ENCODE results near the gene CMC2.

The CMC2 gene

GRCh38 chr16:81003064-81003463 lies 3.6 kb downstream of the CMC2 start:
- no peak for DNase-seq (ENCODE audit: low read depth)

DNA sequence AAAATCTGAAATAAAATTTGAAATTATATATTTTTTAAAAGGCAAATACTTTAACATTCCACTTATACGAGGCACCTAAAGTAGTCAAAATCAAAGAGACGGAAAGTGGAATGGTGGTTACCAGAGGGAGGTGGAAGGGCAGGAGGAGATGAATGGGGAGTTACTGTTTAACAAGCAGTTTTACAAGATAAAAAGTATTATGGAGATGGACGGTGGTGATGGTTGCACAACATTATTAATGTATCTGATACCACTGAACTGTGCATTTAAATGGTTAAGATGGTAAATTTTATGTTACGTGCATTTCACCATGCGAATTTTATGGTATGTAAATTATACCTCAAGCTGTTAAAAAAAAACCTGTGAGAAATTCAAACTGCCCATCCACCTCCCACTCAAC lies 5.4 kb downstream of the CMC2 start:
- no peak for DNase-seq (ENCODE audit: low read depth)

DNA sequence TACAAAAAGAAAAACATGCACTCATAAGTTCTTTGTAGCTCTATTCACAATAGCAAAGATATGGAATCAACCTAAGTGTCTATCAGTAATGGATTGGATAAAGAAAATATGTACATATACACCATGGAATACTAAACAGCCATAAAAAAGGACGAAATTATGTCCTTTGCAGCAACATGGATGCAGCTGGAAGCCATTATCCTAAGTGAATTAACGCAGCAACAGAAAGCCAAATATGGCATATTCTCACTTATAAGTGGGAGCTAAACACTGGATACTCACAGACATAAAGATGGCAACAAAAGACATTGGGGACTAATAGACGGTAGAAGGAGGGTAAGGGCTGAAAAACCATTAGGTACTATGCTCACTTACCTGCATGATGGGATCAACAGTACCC lies 5.8 kb downstream of the CMC2 start:
- no peak for DNase-seq (ENCODE audit: low read depth)

GRCh38 chr16:80997964-80998620 lies 8.6 kb downstream of the CMC2 start:
- DNase-seq (ENCODE audit: low read depth): no peak

DNA sequence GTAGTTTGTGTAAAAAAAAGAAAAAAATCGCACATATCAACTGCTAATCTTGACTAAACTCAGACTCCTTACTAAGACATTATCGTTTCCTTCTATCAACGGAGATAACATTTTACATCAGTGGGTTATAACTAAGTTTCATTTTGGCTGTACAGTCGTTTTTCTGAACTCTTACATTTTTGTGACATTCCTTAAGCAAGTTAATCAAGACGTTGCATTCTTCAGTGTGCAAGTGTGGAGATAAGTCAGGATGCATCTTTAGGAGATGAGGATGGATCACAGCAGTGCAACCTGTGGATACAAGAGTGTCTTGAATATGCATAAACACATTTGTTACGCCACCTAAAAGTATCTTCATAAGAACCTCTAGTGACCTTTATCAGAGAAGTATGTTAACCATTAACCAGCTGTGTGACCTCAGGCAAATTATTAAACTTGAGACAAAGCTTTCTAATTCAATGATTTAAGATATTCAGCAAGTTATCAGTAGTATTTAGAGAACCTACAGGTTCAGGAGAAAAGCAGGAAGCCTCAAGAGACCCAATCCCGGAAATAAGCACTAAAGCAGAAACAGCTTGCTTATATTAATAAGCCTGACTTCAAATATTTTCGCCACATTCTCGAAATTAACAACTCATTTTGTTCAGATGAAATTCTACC lies 9.4 kb downstream of the CMC2 start:
- no peak for DNase-seq (ENCODE audit: low read depth)

DNA sequence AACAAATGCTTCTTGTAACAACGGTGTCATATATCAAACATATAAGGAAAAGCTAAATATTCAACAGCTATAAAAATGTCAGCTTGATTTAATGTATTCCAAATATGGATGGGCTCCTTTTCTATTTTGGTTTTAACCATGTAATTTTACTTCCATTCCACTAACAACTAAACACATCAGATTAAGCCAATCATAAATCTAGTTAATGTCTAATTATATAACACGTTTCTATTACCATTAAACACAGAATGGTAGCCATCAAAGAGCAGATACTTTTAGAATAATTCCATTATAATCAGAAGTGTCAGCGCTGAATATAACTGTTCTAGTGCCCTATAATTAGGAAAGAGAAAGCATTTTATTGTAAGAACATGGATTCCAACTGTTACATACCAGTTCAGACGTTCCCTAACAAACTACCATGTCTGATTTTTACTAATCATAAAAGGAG lies 10.0 kb downstream of the CMC2 start:
- no peak for DNase-seq (ENCODE audit: low read depth)

- DNase-seq (ENCODE audit: low read depth): no peak
These were observed 12.2 kb downstream of the CMC2 start for GRCh38 chr16:80994451-80994850.

GRCh38 chr16:80993834-80994233 lies 12.9 kb downstream of the CMC2 start:
- DNase-seq (ENCODE audit: low read depth): no peak

DNA sequence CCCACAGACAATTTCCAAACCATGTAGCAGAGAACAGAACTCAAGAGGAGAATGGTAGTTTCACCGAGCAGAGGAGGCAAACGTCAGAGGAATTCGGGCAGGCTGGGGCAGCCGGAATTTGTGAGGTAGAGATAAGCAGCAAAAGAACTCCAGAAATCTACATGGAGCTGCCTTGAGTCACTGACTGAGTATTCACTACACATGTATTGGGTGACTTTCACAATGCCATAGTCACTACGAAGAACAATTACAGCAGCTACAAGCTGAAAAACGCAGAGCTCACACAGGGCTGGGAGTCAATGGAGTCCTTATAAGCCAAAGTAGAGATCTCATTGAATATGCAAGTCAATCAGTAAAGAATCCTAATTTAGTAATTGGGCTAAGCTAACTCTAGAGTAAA lies 13.4 kb downstream of the CMC2 start:
- no peak for DNase-seq (ENCODE audit: low read depth)

- DNase-seq (ENCODE audit: low read depth): no peak
These were observed 13.9 kb downstream of the CMC2 start for GRCh38 chr16:80992676-80993293.

- DNase-seq (ENCODE audit: low read depth): no peak
These were observed 14.8 kb downstream of the CMC2 start for GRCh38 chr16:80991792-80992430.

GRCh38 chr16:80990978-80991377 lies 15.7 kb downstream of the CMC2 start:
- no peak for DNase-seq (ENCODE audit: low read depth)

DNA sequence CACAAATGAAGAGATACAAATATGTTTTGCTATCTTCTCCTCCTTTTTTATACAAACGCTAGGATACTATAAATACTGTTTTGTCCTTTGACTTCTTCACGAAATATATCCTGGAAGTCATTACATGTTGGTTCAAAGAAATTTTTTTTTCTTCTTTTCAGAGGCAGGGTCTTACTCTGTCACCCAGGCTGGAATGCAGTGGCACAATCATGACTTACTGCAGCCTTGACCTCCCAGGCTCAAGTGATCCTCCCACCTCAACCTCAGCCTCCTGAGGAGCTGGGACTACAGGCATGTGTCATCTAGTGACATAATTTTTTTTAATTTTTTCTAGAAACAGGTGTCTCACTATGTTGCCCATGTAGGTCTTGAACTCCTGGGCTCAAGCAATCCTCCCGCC lies 16.1 kb downstream of the CMC2 start:
- no peak for DNase-seq (ENCODE audit: low read depth)

- DNase-seq (ENCODE audit: low read depth): no peak
These were observed 16.9 kb downstream of the CMC2 start for GRCh38 chr16:80989801-80990200.

- no peak for DNase-seq (ENCODE audit: low read depth)
These were observed 17.9 kb downstream of the CMC2 start for GRCh38 chr16:80988756-80989155.

DNA sequence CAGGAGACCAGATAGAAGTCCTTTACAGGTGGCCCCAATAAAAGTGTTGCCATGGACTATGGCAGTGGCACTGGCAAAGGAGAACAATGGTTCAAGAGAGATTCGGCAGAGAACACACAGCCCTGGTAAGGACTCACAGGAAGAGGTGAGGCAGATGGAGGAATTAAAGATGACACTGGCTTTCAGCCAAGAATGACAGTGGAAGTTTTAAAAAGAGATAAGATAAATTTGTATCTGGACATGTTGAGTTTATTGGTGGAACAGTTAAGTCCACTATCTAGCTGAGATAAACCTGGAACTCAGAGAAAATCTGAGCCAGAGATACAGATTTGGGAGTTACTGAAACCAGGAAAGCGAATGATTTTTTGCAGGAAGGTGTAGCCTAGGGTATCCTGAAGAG lies 20.1 kb downstream of the CMC2 start:
- no peak for DNase-seq (ENCODE audit: low read depth)

DNA sequence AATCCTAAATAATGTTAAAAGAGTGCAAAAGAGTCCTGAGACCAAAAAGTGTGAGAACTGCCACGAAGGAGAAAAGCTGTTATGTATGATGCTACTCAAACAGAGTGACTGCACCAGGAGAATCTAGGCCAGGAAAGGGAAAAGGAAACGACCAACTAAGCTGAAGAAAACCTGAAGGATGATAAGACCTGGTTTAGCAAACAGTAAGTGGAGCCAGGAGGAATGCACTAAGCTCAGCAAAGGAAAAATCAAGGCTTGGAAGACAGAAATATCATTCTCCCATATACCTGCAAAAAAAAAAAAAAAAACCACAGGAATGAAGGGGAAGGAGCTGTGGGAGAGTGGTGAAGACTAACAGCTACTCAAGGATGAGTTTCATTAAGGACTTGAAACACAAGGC lies 21.1 kb downstream of the CMC2 start:
- DNase-seq (ENCODE audit: low read depth): no peak

DNA sequence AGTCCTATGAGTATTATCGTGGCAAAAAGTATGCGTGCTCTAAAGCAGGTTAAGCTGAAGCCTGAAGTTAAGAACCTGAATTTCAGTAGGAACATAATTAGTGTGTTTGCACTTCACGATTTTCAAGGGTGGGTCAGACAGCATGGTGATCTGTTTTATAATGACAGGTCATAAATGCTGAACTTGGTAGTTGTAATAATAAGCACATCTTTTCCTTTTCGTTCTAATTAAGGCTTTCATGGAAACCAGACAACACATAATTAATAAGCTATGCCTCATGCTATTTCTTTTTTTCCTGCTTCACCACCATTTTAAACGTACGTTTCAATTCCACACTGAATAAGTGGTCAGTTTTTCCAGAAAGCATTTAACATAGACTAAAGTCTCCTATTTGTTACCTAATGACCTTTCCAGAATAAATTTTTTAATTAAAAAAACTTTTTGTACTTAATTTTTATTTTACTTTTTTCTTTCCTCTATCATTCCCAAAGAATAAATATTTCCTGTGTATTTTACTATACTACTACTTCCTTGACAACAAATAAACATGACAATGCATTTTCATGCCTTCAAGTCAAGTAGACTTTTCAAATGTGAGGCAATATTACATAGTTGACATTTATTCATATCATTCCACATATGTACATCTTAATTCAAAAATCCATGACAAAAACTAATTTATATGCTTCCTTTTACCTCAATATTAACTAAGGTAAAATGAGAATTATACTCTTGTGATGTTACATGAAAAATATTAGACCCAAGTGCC lies 22.4 kb downstream of the CMC2 start:
- no peak for DNase-seq (ENCODE audit: low read depth)

DNA sequence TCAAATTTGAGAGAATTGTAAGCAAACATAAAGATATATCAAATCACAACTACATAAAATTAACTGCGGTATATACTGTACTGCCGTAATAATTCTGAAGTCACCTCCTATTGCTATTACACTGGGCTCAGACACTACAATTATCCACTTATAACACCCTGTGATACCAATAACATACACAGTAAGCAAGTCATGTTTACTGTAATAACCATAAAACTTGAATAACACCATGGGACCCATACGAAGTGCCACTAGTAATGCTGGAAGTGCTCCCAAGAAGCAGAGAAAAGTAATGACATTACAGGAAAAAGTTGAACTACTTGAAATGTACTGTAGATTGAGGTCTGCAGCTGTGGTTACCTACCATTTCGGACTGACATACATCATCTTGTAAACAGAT lies 24.0 kb downstream of the CMC2 start:
- DNase-seq (ENCODE audit: low read depth): no peak

DNA sequence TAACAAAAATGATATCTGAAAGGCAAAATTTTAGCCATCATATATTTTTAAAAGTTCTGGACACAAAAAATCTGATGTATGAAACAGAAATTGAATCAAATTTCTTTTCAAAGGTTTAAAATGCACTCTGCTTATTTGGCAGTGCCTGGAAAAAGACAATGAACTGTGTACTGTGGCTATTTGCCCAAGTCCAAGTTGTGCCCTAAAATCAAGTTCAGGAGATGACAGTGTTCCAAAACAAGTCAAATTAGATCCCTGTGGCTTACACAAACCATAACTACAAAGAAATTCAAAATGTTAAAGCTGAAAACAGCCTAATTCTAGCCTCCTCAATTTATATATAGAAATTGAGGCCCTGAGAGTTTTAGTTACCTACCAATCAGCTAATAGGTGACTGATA lies 25.6 kb downstream of the CMC2 start:
- no peak for DNase-seq (ENCODE audit: low read depth)

DNA sequence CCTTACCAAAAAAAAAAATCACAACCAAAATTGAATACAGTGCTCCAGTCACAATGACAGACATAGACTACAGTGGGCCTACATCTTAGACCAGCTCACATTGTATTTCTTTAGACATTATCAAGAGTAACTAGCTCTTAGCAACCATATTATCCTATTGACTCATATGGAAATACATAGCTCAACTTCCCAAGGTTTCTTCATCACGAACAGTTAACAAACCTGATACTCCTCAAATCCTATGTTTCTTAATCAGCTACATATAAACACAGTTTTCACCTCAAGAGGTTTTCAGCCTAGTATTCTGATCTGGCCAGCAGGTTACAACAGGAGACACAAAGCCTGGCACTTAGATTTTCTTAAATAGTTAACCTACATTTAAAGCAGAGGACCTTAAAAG lies 29.7 kb downstream of the CMC2 start:
- no peak for DNase-seq (ENCODE audit: low read depth)

DNA sequence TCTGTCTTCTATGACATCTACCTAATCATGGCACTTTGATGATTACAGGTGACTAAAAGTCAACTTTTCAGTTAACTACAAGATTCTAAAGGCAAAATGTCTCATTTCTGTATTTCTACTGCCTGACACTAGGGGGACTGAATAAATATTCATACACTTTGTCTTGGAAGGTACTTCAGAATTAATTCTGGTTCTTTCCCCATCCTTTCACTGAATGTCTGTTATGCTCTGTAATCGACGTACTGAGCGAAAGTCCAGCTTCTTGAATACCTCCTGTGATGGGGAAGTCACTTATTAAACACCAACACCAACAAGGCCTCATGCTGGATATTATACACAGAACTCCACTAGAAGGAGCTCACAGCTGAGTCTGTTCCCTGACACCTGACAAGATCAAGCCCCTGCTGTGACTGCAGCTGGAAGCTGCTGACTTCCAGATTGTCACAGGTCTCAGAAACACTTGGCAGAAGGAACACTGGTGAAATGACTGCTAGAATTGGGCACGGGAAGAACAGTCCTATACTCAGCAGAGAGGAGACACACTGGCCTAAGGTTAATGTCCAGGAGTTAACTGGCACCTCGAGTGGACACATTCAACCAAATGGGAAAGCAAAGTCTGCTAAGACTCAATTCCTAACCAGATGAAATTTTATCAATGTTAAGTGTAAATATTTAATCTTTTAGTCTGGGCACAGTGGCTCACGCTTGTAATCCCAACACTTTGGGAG lies 31.9 kb downstream of the CMC2 start:
- DNase-seq (ENCODE audit: low read depth): no peak
